ENCODE results near the gene RASGEF1B. TPM values are rescaled to one million over a fixed set of nuclear protein-coding genes. Genes with fewer than 3 reads are reported as not detected.

Gene RASGEF1B
- total and polyA plus RNA-seq, 2 of the 4 experiments (the other 2 are of a cell fraction): 0.09 to 0.36 TPM

- no peaks in the 10 kb centered on the region for H3K9me1 ChIP-seq (ENCODE audit: insufficient read depth, low read length)
- no peak overlapping the region for H3K56ac ChIP-seq (ENCODE audit: extremely low read depth, insufficient read depth, low read length)
- no peak overlapping the region for H3K4me3 ChIP-seq (ENCODE audit: insufficient read depth, low read depth, low read length)
- H3K4me2 ChIP-seq (ENCODE audit: low read depth, low read length): no peak overlapping the region
- TF ChIP-seq BHLHE40 (IDR thresholded peaks at IDR 0.05; ENCODE audit: low read depth, low read length) (no peak), MAZ (IDR thresholded peaks at IDR 0.05; ENCODE audit: borderline replicate concordance, low read depth, low read length) (no peak), MAFK (IDR thresholded peaks at IDR 0.05; ENCODE audit: low read depth, low read length) (no peak), MXI1 (IDR thresholded peaks at IDR 0.05; ENCODE audit: borderline replicate concordance, low read depth, low read length) (no peak), CTCF (conservative IDR thresholded peaks at IDR 0.05; ENCODE audit: low read depth, low read length) (no peak)
- no peak overlapping the region for H2AFZ ChIP-seq (replicated peaks; ENCODE audit: low read length, poor library complexity)
- peaks cover 10% of the 10 kb centered on the region for H3K27me3 ChIP-seq (ENCODE audit: control insufficient read depth, insufficient read depth, low read length)
- H3K27ac ChIP-seq (ENCODE audit: insufficient read depth, low read length): no peak overlapping the region
- no TSS peak for BruUV-seq (replicated peaks)
- ChIA-PET POLR2A (ENCODE audit: unreplicated experiment) (no interaction called here), CTCF (no interaction called here)
- H3K36me3 ChIP-seq (ENCODE audit: control insufficient read depth, insufficient read depth, low read length): no peaks in the 10 kb centered on the region
- no CpG with 5 or more reads among the region's 2 CpGs for WGBS, 2 experiments (ENCODE audit: extremely low coverage in 2 of 2, insufficient read length in 1 of 2)
- no peak overlapping the region for H3K4ac ChIP-seq (ENCODE audit: low read depth, low read length)
- no peak overlapping the region for H2BK120ac ChIP-seq (ENCODE audit: low read depth, low read length)
- H2BK15ac ChIP-seq (ENCODE audit: low read depth, low read length): no peak overlapping the region
- ATAC-seq (ENCODE audit: low read depth) (no peak), DNase-seq (no peak)
- no peaks in the 10 kb centered on the region for H3K4me1 ChIP-seq (ENCODE audit: control insufficient read depth, insufficient read depth, low read length)
- no peak overlapping the region for H3K23ac ChIP-seq (ENCODE audit: low read depth, low read length)
- no peak overlapping the region for H2AK9ac ChIP-seq (replicated peaks; ENCODE audit: low read depth, low read length, poor library complexity)
- H3K9ac ChIP-seq (ENCODE audit: low read depth, low read length): no peak overlapping the region
- no peaks in the 10 kb centered on the region for H4K20me1 ChIP-seq (ENCODE audit: insufficient read depth, low read length)
- H3K18ac ChIP-seq (ENCODE audit: low read depth, low read length): no peak overlapping the region
- H3K14ac ChIP-seq (replicated peaks; ENCODE audit: low read depth, low read length): no peak overlapping the region
- H4K5ac ChIP-seq (ENCODE audit: low read depth, low read length): no peak overlapping the region
- in situ Hi-C loops (cut with MboI; ENCODE audit: low sequenced_read_pairs): no loop called here
- no peak overlapping the region for H2BK5ac ChIP-seq (ENCODE audit: low read depth, low read length, poor library complexity, severe bottlenecking)
- intact Hi-C loops (cut with micrococcal nuclease): no loop called here
- H2AK5ac ChIP-seq (ENCODE audit: low read depth, low read length): no peak overlapping the region
- no peaks in the 10 kb centered on the region for H3K79me1 ChIP-seq (ENCODE audit: low read depth in 1 of 2, low read length in 2 of 2)
- H4K8ac ChIP-seq (ENCODE audit: low read depth in 2 of 2, low read length in 2 of 2): no peak overlapping the region
- no peak overlapping the region for H4K91ac ChIP-seq (ENCODE audit: insufficient read depth, low read depth, low read length)
- H2BK20ac ChIP-seq (ENCODE audit: low read depth, low read length): no peak overlapping the region
- dilution Hi-C loops (cut with HindIII; ENCODE audit: low sequenced_read_pairs, unreplicated experiment): no loop called here
- no peaks in the 10 kb centered on the region for H3K9me3 ChIP-seq (ENCODE audit: control insufficient read depth, insufficient read depth, low read length)
Observed at GRCh38 chr4:81506731-81507130, 35.0 kb upstream of the RASGEF1B start.

All from IMR-90 (cell line).